ENCODE data around the gene FKBP6.
"Not testable (repeated sequence)": the region's sequence is repeated elsewhere in the genome, so short reads cannot be mapped to it uniquely, and the experiment has no call there.

DNA sequence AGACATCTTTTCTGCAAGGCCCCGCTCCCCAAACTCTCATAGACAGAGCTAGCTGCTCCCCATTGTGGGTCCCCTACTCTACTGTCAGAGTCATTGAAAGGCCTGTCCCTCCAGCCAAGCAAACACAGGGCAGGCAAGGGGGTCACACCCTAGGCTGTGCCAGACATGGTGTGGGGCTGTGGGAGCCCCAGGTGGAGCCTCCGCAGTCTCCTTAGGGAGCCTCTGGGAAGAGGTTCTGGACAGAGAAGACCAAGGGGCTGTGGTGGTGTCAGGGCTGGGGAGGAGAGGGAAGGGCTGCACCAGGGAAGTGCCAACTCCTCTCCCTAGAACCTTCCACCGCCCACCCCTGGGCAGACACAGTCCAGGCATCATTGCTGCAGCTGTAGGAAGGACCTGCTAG, 76.9 kb downstream of the FKBP6 start:
- TF ChIP-seq, protein P1, sequence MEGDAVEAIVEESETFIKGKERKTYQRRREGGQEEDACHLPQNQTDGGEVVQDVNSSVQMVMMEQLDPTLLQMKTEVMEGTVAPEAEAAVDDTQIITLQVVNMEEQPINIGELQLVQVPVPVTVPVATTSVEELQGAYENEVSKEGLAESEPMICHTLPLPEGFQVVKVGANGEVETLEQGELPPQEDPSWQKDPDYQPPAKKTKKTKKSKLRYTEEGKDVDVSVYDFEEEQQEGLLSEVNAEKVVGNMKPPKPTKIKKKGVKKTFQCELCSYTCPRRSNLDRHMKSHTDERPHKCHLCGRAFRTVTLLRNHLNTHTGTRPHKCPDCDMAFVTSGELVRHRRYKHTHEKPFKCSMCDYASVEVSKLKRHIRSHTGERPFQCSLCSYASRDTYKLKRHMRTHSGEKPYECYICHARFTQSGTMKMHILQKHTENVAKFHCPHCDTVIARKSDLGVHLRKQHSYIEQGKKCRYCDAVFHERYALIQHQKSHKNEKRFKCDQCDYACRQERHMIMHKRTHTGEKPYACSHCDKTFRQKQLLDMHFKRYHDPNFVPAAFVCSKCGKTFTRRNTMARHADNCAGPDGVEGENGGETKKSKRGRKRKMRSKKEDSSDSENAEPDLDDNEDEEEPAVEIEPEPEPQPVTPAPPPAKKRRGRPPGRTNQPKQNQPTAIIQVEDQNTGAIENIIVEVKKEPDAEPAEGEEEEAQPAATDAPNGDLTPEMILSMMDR (IDR thresholded peaks at IDR 0.05; ENCODE audit: insufficient read depth, low read length, poor library complexity, severe bottlenecking) = not testable (repeated sequence)
- not testable (repeated sequence) for TF ChIP-seq EZH2phosphoT487 (conservative IDR thresholded peaks at IDR 0.05; ENCODE audit: low read length)

Data from SU-DHL-6 (cell line).